ENCODE measurements around the gene ANKRD49. TPM values are rescaled to one million over a fixed set of nuclear protein-coding genes. Genes with fewer than 3 reads are reported as not detected.

Gene ANKRD49
- total RNA-seq, 1 experiment from 2014 or later = 10.1 TPM

GRCh38 chr11:94449437-94449836, 44.3 kb upstream of the ANKRD49 start:
- Mint-ChIP-seq H3K4me3 (ENCODE audit: low read depth, unreplicated experiment) (no peak overlapping the region), H3K9me3 (ENCODE audit: low read depth, unreplicated experiment) (no peaks in the 10 kb centered on the region), H3K27me3 (ENCODE audit: unreplicated experiment) (no peaks in the 10 kb centered on the region), H3K4me1 (ENCODE audit: low read depth, unreplicated experiment) (peaks cover 9% of the 10 kb centered on the region), H3K36me3 (ENCODE audit: insufficient read depth, unreplicated experiment) (peaks cover 7% of the 10 kb centered on the region), H3K27ac (ENCODE audit: unreplicated experiment) (no peak overlapping the region)
- no TSS peak for BruUV-seq (replicated peaks)
- peak; percentile 0 for DNase-seq
- CTCF ChIA-PET = no interaction called here
- TF ChIP-seq, protein P1, sequence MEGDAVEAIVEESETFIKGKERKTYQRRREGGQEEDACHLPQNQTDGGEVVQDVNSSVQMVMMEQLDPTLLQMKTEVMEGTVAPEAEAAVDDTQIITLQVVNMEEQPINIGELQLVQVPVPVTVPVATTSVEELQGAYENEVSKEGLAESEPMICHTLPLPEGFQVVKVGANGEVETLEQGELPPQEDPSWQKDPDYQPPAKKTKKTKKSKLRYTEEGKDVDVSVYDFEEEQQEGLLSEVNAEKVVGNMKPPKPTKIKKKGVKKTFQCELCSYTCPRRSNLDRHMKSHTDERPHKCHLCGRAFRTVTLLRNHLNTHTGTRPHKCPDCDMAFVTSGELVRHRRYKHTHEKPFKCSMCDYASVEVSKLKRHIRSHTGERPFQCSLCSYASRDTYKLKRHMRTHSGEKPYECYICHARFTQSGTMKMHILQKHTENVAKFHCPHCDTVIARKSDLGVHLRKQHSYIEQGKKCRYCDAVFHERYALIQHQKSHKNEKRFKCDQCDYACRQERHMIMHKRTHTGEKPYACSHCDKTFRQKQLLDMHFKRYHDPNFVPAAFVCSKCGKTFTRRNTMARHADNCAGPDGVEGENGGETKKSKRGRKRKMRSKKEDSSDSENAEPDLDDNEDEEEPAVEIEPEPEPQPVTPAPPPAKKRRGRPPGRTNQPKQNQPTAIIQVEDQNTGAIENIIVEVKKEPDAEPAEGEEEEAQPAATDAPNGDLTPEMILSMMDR (IDR thresholded peaks at IDR 0.05; ENCODE audit: unreplicated experiment) = no peak
- intact Hi-C loops (cut with micrococcal nuclease; ENCODE audit: unreplicated experiment) = no loop called here

DNA sequence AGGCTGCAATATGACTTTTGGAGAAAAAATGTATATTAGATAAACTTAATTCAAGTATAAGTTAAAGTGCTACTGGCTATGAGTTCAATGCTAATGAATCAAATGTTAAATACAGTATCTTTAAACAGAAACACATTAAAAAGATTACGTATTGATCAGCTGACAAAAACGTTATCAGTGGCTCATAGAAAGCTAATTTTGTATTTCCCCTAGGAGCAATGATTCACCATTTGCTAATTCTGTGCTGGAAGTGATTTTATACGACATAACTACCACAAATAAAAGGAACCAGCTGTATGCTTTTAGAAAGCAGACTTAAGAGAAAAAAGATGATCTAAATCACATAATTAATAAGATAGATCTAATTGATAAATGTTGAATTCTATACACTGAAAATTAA, 43.7 kb upstream of the ANKRD49 start:
- Mint-ChIP-seq H3K27me3 (ENCODE audit: unreplicated experiment) (no peaks in the 10 kb centered on the region), H3K4me3 (ENCODE audit: low read depth, unreplicated experiment) (no peak overlapping the region), H3K27ac (ENCODE audit: unreplicated experiment) (no peak overlapping the region), H3K4me1 (ENCODE audit: low read depth, unreplicated experiment) (peaks cover 9% of the 10 kb centered on the region), H3K9me3 (ENCODE audit: low read depth, unreplicated experiment) (no peaks in the 10 kb centered on the region), H3K36me3 (ENCODE audit: insufficient read depth, unreplicated experiment) (peaks cover 5% of the 10 kb centered on the region)
- DNase-seq = no peak
- TF ChIP-seq, protein P1 (IDR thresholded peaks at IDR 0.05; ENCODE audit: unreplicated experiment) = no peak
- intact Hi-C loops (cut with micrococcal nuclease; ENCODE audit: unreplicated experiment) = no loop called here
- CTCF ChIA-PET = no interaction called here
- no TSS peak for BruUV-seq (replicated peaks)

DNA sequence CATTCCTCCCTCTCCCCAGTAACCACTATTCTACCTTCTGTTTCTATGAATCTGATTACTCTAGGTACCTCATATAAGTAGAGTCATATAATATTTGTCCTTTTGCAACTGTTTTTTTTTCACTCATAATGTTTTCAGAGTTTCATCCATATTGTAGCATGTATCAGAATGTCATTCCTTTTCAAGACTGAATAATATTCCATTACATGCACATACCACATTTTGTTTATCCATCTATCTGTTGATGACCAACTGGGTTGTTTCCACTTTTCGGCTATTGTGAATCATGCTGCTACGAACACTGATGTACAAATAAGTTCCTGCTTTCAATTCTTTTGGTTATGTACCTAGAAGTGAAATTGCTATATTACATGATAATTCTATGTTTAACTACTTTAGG, 40.8 kb upstream of the ANKRD49 start:
- Mint-ChIP-seq H3K27ac (ENCODE audit: unreplicated experiment) (no peak overlapping the region), H3K4me3 (ENCODE audit: low read depth, unreplicated experiment) (no peak overlapping the region), H3K27me3 (ENCODE audit: unreplicated experiment) (no peaks in the 10 kb centered on the region), H3K4me1 (ENCODE audit: low read depth, unreplicated experiment) (peaks cover 30% of the 10 kb centered on the region), H3K36me3 (ENCODE audit: insufficient read depth, unreplicated experiment) (peaks cover 5% of the 10 kb centered on the region), H3K9me3 (ENCODE audit: low read depth, unreplicated experiment) (no peaks in the 10 kb centered on the region)
- CTCF ChIA-PET = no interaction called here
- TF ChIP-seq, protein P1 (IDR thresholded peaks at IDR 0.05; ENCODE audit: unreplicated experiment) = no peak
- intact Hi-C loops (cut with micrococcal nuclease; ENCODE audit: unreplicated experiment) = no loop called here
- no TSS peak for BruUV-seq (replicated peaks)
- no peak for DNase-seq

DNA sequence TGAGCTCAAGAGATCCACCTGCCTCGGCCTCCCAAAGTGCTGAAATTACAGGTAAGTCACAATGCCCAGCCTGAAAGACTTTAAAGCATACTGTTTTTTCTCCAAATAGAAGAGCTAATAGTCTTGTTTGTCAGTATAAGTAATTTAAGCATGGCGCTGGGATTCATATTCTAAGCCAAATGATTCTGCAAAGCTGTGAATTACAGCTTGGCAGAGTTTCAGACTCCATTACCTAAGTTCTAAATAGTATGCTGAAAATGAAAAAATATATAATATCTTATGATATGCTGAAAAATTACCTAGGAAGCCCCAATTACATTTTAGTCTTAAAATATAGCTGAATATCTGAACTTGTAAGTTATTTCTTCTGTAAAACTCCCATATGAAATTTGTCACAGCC, 39.5 kb upstream of the ANKRD49 start:
- CTCF ChIA-PET = no interaction called here
- intact Hi-C loops (cut with micrococcal nuclease; ENCODE audit: unreplicated experiment) = no loop called here
- Mint-ChIP-seq H3K4me3 (ENCODE audit: low read depth, unreplicated experiment) (no peak overlapping the region), H3K9me3 (ENCODE audit: low read depth, unreplicated experiment) (no peaks in the 10 kb centered on the region), H3K36me3 (ENCODE audit: insufficient read depth, unreplicated experiment) (peaks cover 5% of the 10 kb centered on the region), H3K4me1 (ENCODE audit: low read depth, unreplicated experiment) (peaks cover 27% of the 10 kb centered on the region), H3K27ac (ENCODE audit: unreplicated experiment) (no peak overlapping the region), H3K27me3 (ENCODE audit: unreplicated experiment) (no peaks in the 10 kb centered on the region)
- no TSS peak for BruUV-seq (replicated peaks)
- TF ChIP-seq, protein P1 (IDR thresholded peaks at IDR 0.05; ENCODE audit: unreplicated experiment) = no peak
- DNase-seq = no peak

All from Calu3 (cell line).